HG03108 (cell line): Measurements from ENCODE around the gene PGR.

Experiments
- ATAC-seq: cut with Tn5 transposase; IDR thresholded peaks from one replicate; pipeline ENCODE4 v1.9.1; 2021; ENCODE audit warnings: moderate library complexity; ENCODE audit not compliant: unreplicated experiment

Gene PGR

GRCh38 chr11:101083335-101083734 lies 46.3 kb downstream of the PGR start:
- ATAC-seq, result no peak

- ATAC-seq, result no peak
These were observed 46.8 kb downstream of the PGR start for GRCh38 chr11:101082813-101083212.

GRCh38 chr11:101063706-101064105 lies 65.9 kb downstream of the PGR start:
- no peak for ATAC-seq

GRCh38 chr11:101061606-101062005 lies 68.0 kb downstream of the PGR start:
- no peak for ATAC-seq

GRCh38 chr11:101059331-101059730 lies 70.3 kb downstream of the PGR start:
- ATAC-seq, result no peak

GRCh38 chr11:101053492-101053891 lies 76.1 kb downstream of the PGR start:
- no peak for ATAC-seq

DNA sequence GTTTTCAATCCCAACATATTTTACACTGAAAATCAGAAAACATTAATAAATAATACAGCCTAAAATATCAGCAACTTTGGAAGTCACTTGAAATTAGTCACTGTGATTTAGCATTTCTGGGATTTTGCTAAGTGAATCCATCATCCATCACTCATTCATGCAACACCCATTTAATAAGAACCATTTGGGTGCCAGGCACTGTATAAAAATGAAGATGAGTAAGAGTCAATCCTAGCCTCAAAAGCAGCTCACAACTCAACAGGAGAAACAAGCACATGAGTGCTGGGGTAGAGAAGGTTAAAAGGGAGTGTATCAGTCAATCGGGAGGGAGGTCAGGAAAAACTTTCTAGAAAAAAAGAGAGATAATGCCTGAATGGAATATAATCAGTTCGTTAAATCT lies 77.9 kb downstream of the PGR start:
- ATAC-seq, result no peak

DNA sequence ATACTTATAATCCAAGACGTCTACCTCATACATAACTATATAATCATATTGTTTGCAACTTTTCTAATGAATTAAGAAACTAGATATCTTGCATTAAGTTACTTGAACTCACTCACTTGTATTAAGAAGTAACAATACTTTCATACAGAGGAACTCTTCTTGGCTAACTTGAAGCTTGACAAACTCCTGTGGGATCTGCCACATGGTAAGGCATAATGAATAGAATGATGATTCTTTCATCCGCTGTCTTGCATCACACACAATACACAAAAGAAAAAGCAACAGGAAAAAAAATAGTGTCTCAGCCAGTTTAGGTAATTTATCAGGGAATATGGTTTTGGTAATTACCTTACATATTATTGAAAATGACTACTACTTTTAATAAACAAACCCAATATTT lies 79.8 kb downstream of the PGR start:
- ATAC-seq, result no peak

DNA sequence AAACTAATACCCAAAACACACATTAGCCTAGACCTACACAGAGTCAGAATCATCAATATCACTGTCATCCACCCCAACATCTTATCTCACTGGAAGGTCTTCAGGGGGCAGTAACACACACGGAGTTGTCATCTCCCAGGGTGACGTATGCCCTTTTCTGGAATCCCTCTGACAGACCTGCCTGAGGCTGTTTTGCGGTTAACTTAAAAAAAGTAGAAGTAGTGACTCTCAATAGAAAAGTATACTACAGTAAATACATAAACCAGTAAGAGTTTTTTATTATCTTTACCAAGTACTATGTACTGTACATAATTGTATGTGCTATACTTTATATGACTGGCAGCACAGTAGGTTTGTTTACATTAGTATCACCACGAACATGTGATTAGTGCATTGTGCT lies 80.5 kb downstream of the PGR start:
- ATAC-seq, result no peak

- ATAC-seq, result no peak
These were observed 81.1 kb downstream of the PGR start for GRCh38 chr11:101048479-101048878.

DNA sequence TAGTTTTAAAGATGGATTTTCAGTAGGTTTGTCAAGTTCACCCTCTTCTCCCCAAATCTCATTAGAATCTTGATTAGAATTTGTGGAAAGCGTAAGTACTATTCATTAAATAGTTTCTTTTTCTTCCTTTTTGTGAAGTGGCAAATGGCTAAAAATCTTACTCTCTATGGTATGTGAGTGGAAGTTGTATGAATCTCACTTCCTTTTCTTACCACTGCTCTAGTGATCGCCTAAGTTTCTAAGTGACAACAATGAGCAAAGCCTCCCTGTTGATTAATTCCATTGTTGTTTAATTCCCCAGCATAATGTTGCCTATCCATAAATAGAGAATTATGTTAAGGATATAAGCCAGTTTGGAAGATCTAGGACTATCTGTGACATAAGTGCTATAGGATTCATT lies 82.7 kb downstream of the PGR start:
- no peak for ATAC-seq

DNA sequence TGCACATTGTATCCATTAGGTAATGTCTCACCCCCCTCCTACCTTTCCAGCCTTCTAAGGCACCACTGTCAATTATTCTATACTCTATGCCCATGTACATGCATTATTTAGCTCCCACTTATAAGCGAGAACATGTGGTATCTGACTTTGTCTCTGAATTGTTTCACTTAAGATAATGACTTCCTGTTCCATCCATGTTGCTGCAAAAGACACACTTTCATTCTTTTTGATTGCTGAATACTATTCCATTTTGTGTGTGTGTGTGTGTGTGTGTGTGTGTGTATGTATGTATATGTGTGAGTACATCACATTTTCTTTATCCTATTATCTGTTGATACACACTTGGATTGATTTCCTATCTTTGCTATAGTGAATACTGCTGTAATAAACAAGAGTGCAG lies 84.2 kb downstream of the PGR start:
- no peak for ATAC-seq

- ATAC-seq, result no peak
These were observed 85.7 kb downstream of the PGR start for GRCh38 chr11:101043940-101044339.

DNA sequence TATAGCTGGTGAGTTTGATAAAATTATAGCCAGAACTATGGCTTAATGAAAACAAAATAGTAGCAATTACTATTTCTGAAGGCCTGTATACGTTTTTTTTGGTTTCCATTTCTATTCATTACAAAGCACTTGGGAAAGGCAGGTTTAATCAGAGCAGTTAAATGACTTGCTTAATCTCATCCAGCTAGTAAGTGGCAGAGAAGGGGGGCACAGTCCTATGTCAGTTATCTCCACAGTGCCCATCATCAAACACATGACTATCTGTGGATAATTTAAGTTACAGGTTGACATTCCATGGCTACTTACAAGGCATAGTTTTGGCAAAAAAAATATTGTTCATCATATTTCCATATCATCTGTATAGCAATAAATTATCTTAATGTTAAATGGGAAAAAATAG lies 93.7 kb downstream of the PGR start:
- ATAC-seq, result no peak

GRCh38 chr11:101034076-101034475 lies 95.5 kb downstream of the PGR start:
- ATAC-seq, result no peak

DNA sequence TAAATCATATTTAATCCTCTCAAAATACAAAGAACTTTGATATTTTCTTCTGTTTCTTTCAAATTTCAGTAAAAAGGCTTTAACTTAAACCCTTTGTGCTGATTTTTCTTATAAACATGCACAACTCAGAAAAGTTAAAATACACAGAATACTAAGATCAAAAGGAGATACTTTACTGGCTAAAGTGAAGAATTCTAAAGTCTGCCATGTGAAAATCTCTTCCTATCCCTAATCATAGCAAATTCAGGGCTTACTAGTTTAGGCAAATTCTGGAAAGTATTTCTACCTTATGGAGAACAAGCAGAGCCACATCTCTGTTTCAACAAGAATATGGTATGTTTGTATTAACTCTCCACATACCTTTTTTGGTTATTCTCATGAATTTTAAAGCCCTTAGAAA lies 96.6 kb downstream of the PGR start:
- no peak for ATAC-seq

GRCh38 chr11:101031713-101032112 lies 97.9 kb downstream of the PGR start:
- no peak for ATAC-seq

DNA sequence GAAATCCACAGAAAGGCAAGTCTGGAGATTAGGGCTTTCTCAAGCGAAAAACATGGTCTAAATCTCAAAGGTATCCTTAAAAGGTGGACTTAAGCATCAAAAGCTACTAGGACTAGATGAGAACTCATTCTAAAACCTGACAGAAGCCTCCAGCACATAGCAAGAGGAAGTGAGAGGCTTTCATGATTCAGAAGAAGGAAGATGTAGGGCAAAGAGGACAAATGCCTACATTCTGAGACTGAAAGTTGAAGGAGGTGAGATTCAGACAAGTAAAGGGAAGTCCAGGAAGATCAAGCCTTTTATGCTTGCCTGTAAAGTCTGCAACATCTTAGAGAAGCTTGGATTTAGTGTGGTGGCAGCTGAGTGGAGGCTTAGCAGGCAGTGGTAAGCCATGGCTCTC lies 98.9 kb downstream of the PGR start:
- ATAC-seq, result no peak

GRCh38 chr11:101030015-101030414 lies 99.6 kb downstream of the PGR start:
- no peak for ATAC-seq

- no peak for ATAC-seq
These were observed 101.0 kb downstream of the PGR start for GRCh38 chr11:101028644-101029043.

DNA sequence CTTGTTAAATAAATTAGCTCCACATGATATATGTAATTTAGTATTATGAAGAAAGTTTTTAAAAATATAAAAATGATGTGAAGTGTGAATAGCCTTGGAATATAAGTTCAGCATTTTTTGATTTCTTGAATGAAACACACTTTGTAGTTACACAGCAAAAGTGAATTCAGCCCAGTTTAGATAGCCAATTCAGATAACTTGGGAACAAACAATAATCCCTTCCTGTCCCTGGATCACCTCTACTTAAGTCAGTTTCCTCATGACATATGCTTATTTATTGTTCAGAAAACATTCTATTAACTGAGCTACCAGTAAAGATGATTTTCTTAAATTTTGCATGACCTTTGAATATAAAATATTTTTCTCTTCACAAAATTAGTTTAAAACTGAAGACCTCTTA lies 107.4 kb downstream of the PGR start:
- no peak for ATAC-seq

DNA sequence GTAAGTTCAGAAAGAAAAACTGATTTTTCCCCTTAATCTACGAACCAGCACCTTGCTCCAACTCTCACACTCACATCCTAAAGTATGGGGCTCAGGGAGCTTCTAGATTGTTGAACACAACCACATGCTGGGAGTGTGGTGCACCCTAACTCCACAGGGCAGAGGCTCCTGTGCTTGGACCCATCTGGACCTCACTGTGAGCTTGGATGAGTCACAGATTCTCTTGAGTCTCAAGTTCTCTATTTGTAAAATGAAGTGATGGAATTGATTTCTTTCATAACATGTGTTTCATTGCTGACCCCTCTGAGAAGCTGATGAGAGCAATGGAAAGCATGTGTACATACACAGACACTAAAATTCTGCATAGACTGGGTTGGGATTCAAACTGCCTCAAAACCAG lies 109.7 kb downstream of the PGR start:
- no peak for ATAC-seq

DNA sequence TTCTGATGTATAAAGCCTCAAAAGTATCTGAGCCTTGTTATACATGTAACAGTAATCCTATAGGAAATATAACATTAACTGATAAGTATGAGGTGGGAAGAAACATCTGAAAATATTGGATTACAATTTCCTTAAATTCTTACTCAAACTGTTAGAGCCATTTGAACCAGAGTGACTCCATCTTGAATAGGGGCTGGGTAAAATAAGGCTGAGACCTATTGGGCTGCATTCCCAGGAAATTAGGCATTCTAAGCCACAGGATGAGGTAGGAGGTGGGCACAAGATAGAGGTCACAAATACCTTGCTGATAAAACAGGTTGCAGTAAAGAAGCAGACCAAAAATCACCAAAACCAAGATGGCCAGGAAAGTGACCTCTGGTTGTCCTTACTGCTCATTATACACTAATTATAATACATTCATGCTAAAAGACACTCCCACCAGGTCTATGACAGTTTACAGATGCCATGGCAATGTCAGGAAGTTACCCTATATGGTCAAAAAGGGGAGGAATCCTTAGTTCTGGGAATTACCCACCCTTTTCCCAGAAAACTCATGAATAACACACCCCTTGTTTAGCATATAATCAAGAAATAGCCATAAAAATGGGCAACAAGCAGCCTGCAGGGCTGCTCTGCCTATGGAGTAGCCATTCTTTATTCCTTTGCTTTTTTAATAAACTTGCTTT lies 114.9 kb downstream of the PGR start:
- no peak for ATAC-seq
